ENCODE results near the gene NEURL2. TPM values are rescaled to one million over a fixed set of nuclear protein-coding genes. Genes with fewer than 3 reads are reported as not detected.

NEURL2 gene
- total RNA-seq, 1 donor from 2014 or later: 0.24 TPM

- H3K27me3 Mint-ChIP-seq (ENCODE audit: insufficient read depth, low read depth): peaks cover 3% of the 10 kb centered on the region
- peak; percentile 15 for DNase-seq (ENCODE audit: low spot score)
- H3K36me3 ChIP-seq: no peaks in the 10 kb centered on the region
These were observed 47.9 kb upstream of the NEURL2 start for GRCh38 chr20:45938727-45939438.

DNA sequence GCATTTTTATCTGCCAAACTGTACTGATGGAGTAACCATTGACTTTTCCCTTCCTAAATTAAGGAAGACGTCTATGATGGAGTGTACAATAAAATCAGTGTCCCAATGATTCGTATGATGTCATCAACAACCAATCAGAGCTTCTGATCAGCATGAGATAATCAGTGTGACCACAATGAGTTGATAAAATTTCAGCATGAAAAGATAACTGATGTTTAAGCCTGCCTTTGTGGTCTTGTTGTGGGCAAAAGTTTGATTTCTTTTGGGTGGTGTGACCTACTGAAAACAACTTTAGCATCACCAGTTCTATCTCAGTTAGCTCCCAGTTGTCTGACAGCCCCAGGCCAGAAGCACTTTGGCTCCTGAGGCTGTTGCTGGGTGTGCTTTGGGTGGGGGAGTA is 46.8 kb upstream of the NEURL2 start:
- TF ChIP-seq EZH2phosphoT487 (IDR thresholded peaks at IDR 0.05): no peak
- TF ChIP-seq EZH2 (IDR thresholded peaks at IDR 0.05): no peak
- TF ChIP-seq, protein P1, sequence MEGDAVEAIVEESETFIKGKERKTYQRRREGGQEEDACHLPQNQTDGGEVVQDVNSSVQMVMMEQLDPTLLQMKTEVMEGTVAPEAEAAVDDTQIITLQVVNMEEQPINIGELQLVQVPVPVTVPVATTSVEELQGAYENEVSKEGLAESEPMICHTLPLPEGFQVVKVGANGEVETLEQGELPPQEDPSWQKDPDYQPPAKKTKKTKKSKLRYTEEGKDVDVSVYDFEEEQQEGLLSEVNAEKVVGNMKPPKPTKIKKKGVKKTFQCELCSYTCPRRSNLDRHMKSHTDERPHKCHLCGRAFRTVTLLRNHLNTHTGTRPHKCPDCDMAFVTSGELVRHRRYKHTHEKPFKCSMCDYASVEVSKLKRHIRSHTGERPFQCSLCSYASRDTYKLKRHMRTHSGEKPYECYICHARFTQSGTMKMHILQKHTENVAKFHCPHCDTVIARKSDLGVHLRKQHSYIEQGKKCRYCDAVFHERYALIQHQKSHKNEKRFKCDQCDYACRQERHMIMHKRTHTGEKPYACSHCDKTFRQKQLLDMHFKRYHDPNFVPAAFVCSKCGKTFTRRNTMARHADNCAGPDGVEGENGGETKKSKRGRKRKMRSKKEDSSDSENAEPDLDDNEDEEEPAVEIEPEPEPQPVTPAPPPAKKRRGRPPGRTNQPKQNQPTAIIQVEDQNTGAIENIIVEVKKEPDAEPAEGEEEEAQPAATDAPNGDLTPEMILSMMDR (IDR thresholded peaks at IDR 0.05): no peak
- Histone ChIP-seq H3K27ac (no peak overlapping the region), H3K4me2 (no peak overlapping the region), H3K4me3 (no peak overlapping the region), H3K36me3 (no peaks in the 10 kb centered on the region), H4K20me1 (ENCODE audit: low read depth) (peaks cover 37% of the 10 kb centered on the region), H3K9ac (peak overlapping the region; percentile 22), H3K9me3 (ENCODE audit: low read depth) (no peaks in the 10 kb centered on the region), H3K27me3 (no peaks in the 10 kb centered on the region), H3K79me2 (ENCODE audit: low read depth) (peaks cover 45% of the 10 kb centered on the region), H3F3A (ENCODE audit: low read depth) (peaks cover 38% of the 10 kb centered on the region), H2AFZ (replicated peaks) (no peak overlapping the region), H3K4me1 (peaks cover 21% of the 10 kb centered on the region)
- no peaks in the 10 kb centered on the region for H3K9me3 Mint-ChIP-seq
- DNase-seq (ENCODE audit: low spot score): no peak
- H3K4me3 Mint-ChIP-seq: peak overlapping the region; percentile 67
- peaks cover 20% of the 10 kb centered on the region for H3K36me3 Mint-ChIP-seq
- peaks cover 5% of the 10 kb centered on the region for H3K27me3 Mint-ChIP-seq (ENCODE audit: insufficient read depth, low read depth)
- H3K4me1 Mint-ChIP-seq: peaks cover 27% of the 10 kb centered on the region
- H3K27ac Mint-ChIP-seq: peak overlapping the region; percentile 73

More at GRCh38 chr20:45938727-45939438, 47.9 kb upstream of the NEURL2 start:
- H3K79me2 ChIP-seq (ENCODE audit: low read depth): peaks cover 34% of the 10 kb centered on the region
- H3K4me2 ChIP-seq: peak overlapping the region; percentile 30
- H3K9me3 ChIP-seq (ENCODE audit: low read depth): no peaks in the 10 kb centered on the region
- H3K27me3 ChIP-seq: no peaks in the 10 kb centered on the region
- H3K27ac ChIP-seq: no peak overlapping the region
- TF ChIP-seq, protein P1 (IDR thresholded peaks at IDR 0.05): no peak
- TF ChIP-seq EZH2phosphoT487 (IDR thresholded peaks at IDR 0.05): no peak
- TF ChIP-seq EZH2 (IDR thresholded peaks at IDR 0.05): no peak
- Mint-ChIP-seq H3K36me3 (peaks cover 22% of the 10 kb centered on the region), H3K4me3 (no peak overlapping the region), H3K27ac (peak overlapping the region; percentile 24), H3K4me1 (peaks cover 23% of the 10 kb centered on the region), H3K9me3 (no peaks in the 10 kb centered on the region)
- no peak overlapping the region for H2AFZ ChIP-seq (replicated peaks)
- peaks cover 12% of the 10 kb centered on the region for H3K4me1 ChIP-seq
- H3F3A ChIP-seq (ENCODE audit: low read depth): peaks cover 35% of the 10 kb centered on the region
- no peak overlapping the region for H3K4me3 ChIP-seq
- H3K9ac ChIP-seq: no peak overlapping the region
- H4K20me1 ChIP-seq (ENCODE audit: low read depth): peaks cover 29% of the 10 kb centered on the region

- peaks cover 21% of the 10 kb centered on the region for H3K4me1 ChIP-seq
- H3K9me3 ChIP-seq (ENCODE audit: low read depth): no peaks in the 10 kb centered on the region
- no peaks in the 10 kb centered on the region for H3K9me3 Mint-ChIP-seq
- H4K20me1 ChIP-seq (ENCODE audit: low read depth): peaks cover 37% of the 10 kb centered on the region
- no peaks in the 10 kb centered on the region for H3K36me3 ChIP-seq
- peak overlapping the region; percentile 99 for H3K4me3 ChIP-seq
- H2AFZ ChIP-seq (replicated peaks): peak overlapping the region; percentile 42
- peaks cover 5% of the 10 kb centered on the region for H3K27me3 Mint-ChIP-seq (ENCODE audit: insufficient read depth, low read depth)
- peak overlapping the region; percentile 57 for H3K9ac ChIP-seq
- H3K4me1 Mint-ChIP-seq: peaks cover 29% of the 10 kb centered on the region
- TF ChIP-seq, protein P1 (IDR thresholded peaks at IDR 0.05): no peak
- TF ChIP-seq EZH2phosphoT487 (IDR thresholded peaks at IDR 0.05): no peak
- TF ChIP-seq EZH2 (IDR thresholded peaks at IDR 0.05): no peak
- no peaks in the 10 kb centered on the region for H3K27me3 ChIP-seq
- H3F3A ChIP-seq (ENCODE audit: low read depth): peaks cover 43% of the 10 kb centered on the region
- H3K27ac ChIP-seq: no peak overlapping the region
- peaks cover 53% of the 10 kb centered on the region for H3K79me2 ChIP-seq (ENCODE audit: low read depth)
- peak overlapping the region; percentile 91 for H3K4me3 Mint-ChIP-seq
- H3K36me3 Mint-ChIP-seq: peaks cover 20% of the 10 kb centered on the region
- DNase-seq (ENCODE audit: low spot score): no peak
- peak overlapping the region; percentile 69 for H3K27ac Mint-ChIP-seq
- peak overlapping the region; percentile 84 for H3K4me2 ChIP-seq
These were observed 44.5 kb upstream of the NEURL2 start for GRCh38 chr20:45935416-45936046.
